ENCODE data around the gene CELA3B. TPM values are rescaled to one million over a fixed set of nuclear protein-coding genes. Genes with fewer than 3 reads are reported as not detected.
"Not testable (repeated sequence)": the region's sequence is repeated elsewhere in the genome, so short reads cannot be mapped to it uniquely, and the experiment has no call there.

Gene CELA3B
- total RNA-seq, 5 donors from 2014 or later (not counting 1 experiment from before 2014, with no cell fraction given) = 6.9 to 7.5 (median 7.3) TPM; not detected in 2

DNA sequence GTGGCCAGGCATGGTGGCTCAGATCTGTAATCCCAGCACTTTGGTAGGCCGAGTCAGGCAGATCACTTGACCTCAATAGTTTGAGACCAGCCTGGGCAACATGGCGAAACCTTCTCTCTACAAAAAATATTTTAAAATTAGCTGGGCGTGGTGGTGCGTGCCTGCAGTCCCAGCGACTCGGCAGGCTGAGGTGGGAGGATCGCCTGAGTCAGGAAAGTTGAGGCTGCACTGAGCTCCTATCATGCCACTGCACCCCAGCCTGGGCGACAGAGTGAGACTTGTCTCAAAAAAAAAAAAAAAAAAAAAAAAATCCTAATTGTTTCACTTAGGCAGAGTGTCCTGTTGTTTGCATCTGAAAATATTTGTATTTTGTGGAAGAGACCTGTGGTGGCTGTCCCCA lies 17.9 kb downstream of the CELA3B start:
- POLR2A ChIA-PET = interaction anchor here in 1 of 2 donors (0.7 kb wide), 1 partner anchor 71 kb away, joined by 6 read pairs; no protein-coding TSS in a partner anchor
- H3K27me3 ChIP-seq (replicated peaks in 1 of 2; ENCODE audit: control insufficient read depth in 2 of 2, extremely low read depth in 1 of 2, insufficient read depth in 2 of 2, low read length in 1 of 2); ATAC-seq (replicated peaks in 1 of 4); H3K27ac ChIP-seq (ENCODE audit: low read length); H3K4me3 ChIP-seq (ENCODE audit: control insufficient read depth in 1 of 2, extremely low read depth in 1 of 2, low read length in 1 of 2); H3K9me3 ChIP-seq; DNase-seq; H3K36me3 Mint-ChIP-seq; H3K27me3 Mint-ChIP-seq; H3K27ac Mint-ChIP-seq; H3K4me1 ChIP-seq (ENCODE audit: control insufficient read depth in 1 of 2, extremely low read depth in 1 of 2, insufficient read depth in 2 of 2, low read length in 2 of 2); H3K36me3 ChIP-seq (ENCODE audit: control insufficient read depth in 2 of 2, extremely low read depth in 1 of 2, insufficient read depth in 1 of 2, low read length in 1 of 2); H3K4me1 Mint-ChIP-seq; H3K9me3 Mint-ChIP-seq; H3K4me3 Mint-ChIP-seq: not testable (repeated sequence)
- CTCF ChIA-PET = interaction anchor here in 1 of 2 donors (0.7 kb wide), 1 partner anchor 186 kb away, joined by 6 read pairs; no protein-coding TSS in a partner anchor
- WGBS (ENCODE audit: insufficient coverage) = no CpG with 5 or more reads among the region's 8 CpGs

GRCh38 chr1:21996663-21996970 lies 19.8 kb downstream of the CELA3B start:
- no CpG with 5 or more reads among the region's 3 CpGs for WGBS (ENCODE audit: insufficient coverage)

GRCh38 chr1:21997891-21998623 lies 21.2 kb downstream of the CELA3B start:
- CTCF ChIA-PET = not testable (repeated sequence)

More at GRCh38 chr1:21996663-21996970, 19.8 kb downstream of the CELA3B start:
- DNase-seq; CTCF ChIA-PET; POLR2A ChIA-PET; H3K4me1 ChIP-seq (ENCODE audit: control insufficient read depth in 1 of 2, extremely low read depth in 1 of 2, insufficient read depth in 2 of 2, low read length in 2 of 2); H3K27ac Mint-ChIP-seq; H3K9me3 Mint-ChIP-seq; H3K4me3 ChIP-seq (ENCODE audit: control insufficient read depth in 1 of 2, extremely low read depth in 1 of 2, low read length in 1 of 2); H3K36me3 Mint-ChIP-seq; H3K27me3 ChIP-seq (replicated peaks in 1 of 2; ENCODE audit: control insufficient read depth in 2 of 2, extremely low read depth in 1 of 2, insufficient read depth in 2 of 2, low read length in 1 of 2); H3K4me3 Mint-ChIP-seq; ATAC-seq (replicated peaks in 1 of 4); H3K4me1 Mint-ChIP-seq; H3K36me3 ChIP-seq (ENCODE audit: control insufficient read depth in 2 of 2, extremely low read depth in 1 of 2, insufficient read depth in 1 of 2, low read length in 1 of 2); H3K27me3 Mint-ChIP-seq; H3K9me3 ChIP-seq; H3K27ac ChIP-seq (ENCODE audit: low read length): not testable (repeated sequence)

GRCh38 chr1:21998624-21999294 lies 21.9 kb downstream of the CELA3B start:
- ATAC-seq (replicated peaks in 1 of 4); H3K4me1 Mint-ChIP-seq; H3K9me3 Mint-ChIP-seq; H3K27me3 ChIP-seq (replicated peaks in 1 of 2; ENCODE audit: control insufficient read depth in 2 of 2, extremely low read depth in 1 of 2, insufficient read depth in 2 of 2, low read length in 1 of 2); H3K4me3 Mint-ChIP-seq; DNase-seq; H3K4me1 ChIP-seq (ENCODE audit: control insufficient read depth in 1 of 2, extremely low read depth in 1 of 2, insufficient read depth in 2 of 2, low read length in 2 of 2); H3K27me3 Mint-ChIP-seq; POLR2A ChIA-PET; CTCF ChIA-PET; H3K4me3 ChIP-seq (ENCODE audit: control insufficient read depth in 1 of 2, extremely low read depth in 1 of 2, low read length in 1 of 2); H3K27ac Mint-ChIP-seq; H3K36me3 Mint-ChIP-seq; H3K36me3 ChIP-seq (ENCODE audit: control insufficient read depth in 2 of 2, extremely low read depth in 1 of 2, insufficient read depth in 1 of 2, low read length in 1 of 2); H3K27ac ChIP-seq (ENCODE audit: low read length); H3K9me3 ChIP-seq: not testable (repeated sequence)
- no CpG with 5 or more reads among the region's 15 CpGs for WGBS (ENCODE audit: insufficient coverage)

More at GRCh38 chr1:21997891-21998623, 21.2 kb downstream of the CELA3B start:
- H3K9me3 ChIP-seq; H3K27me3 Mint-ChIP-seq; H3K4me3 Mint-ChIP-seq; POLR2A ChIA-PET; H3K36me3 Mint-ChIP-seq; H3K4me3 ChIP-seq (ENCODE audit: control insufficient read depth in 1 of 2, extremely low read depth in 1 of 2, low read length in 1 of 2); H3K36me3 ChIP-seq (ENCODE audit: control insufficient read depth in 2 of 2, extremely low read depth in 1 of 2, insufficient read depth in 1 of 2, low read length in 1 of 2); H3K27ac ChIP-seq (ENCODE audit: low read length); H3K4me1 ChIP-seq (ENCODE audit: control insufficient read depth in 1 of 2, extremely low read depth in 1 of 2, insufficient read depth in 2 of 2, low read length in 2 of 2); H3K4me1 Mint-ChIP-seq; DNase-seq; H3K9me3 Mint-ChIP-seq; H3K27ac Mint-ChIP-seq; ATAC-seq (replicated peaks in 1 of 4); H3K27me3 ChIP-seq (replicated peaks in 1 of 2; ENCODE audit: control insufficient read depth in 2 of 2, extremely low read depth in 1 of 2, insufficient read depth in 2 of 2, low read length in 1 of 2): not testable (repeated sequence)
- WGBS (ENCODE audit: insufficient coverage) = 75% methylated on average over 3 of the region's 9 CpGs

DNA sequence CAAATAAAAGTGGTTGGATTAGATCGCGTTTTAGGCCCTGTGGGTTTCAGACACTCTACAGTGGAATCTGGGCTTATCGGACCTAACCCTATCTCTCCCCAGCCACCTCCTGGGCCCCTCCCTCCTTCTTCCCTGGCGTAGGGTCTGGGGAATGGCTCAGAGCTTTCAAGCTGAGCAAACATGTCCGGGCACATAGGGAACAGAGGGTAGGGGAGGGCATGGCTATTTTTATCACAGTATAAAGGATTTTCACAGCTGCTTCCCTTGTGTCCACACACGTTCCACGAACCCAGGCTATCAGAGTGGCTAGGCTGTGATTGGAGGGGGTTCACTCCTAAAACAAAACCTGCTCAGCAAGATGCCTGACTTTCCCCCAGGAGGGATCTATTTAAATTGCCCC lies 22.8 kb downstream of the CELA3B start:
- DNase-seq; H3K4me1 Mint-ChIP-seq; H3K4me1 ChIP-seq (ENCODE audit: control insufficient read depth in 1 of 2, extremely low read depth in 1 of 2, insufficient read depth in 2 of 2, low read length in 2 of 2); ATAC-seq (replicated peaks in 1 of 4); H3K27ac Mint-ChIP-seq; H3K36me3 ChIP-seq (ENCODE audit: control insufficient read depth in 2 of 2, extremely low read depth in 1 of 2, insufficient read depth in 1 of 2, low read length in 1 of 2); H3K36me3 Mint-ChIP-seq; H3K27ac ChIP-seq (ENCODE audit: low read length); POLR2A ChIA-PET; H3K27me3 ChIP-seq (replicated peaks in 1 of 2; ENCODE audit: control insufficient read depth in 2 of 2, extremely low read depth in 1 of 2, insufficient read depth in 2 of 2, low read length in 1 of 2); H3K27me3 Mint-ChIP-seq; CTCF ChIA-PET; H3K9me3 Mint-ChIP-seq; H3K9me3 ChIP-seq; H3K4me3 ChIP-seq (ENCODE audit: control insufficient read depth in 1 of 2, extremely low read depth in 1 of 2, low read length in 1 of 2); H3K4me3 Mint-ChIP-seq: not testable (repeated sequence)
- WGBS (ENCODE audit: insufficient coverage) = no CpG with 5 or more reads among the region's 7 CpGs

GRCh38 chr1:22001409-22001808 lies 24.6 kb downstream of the CELA3B start, which contains the start of gene CELA3A:
CELA3A (plus strand) TSS chr1:22001657; CDS start chr1:22001675, 18 bp downstream.
- H3K27ac Mint-ChIP-seq = no peak within 1 kb of the TSS
- H3K27me3 Mint-ChIP-seq = no peaks in the 10 kb centered on the region
- POLR2A ChIA-PET = no interaction called here
- H3K9me3 ChIP-seq = no peaks in the 10 kb centered on the region
- DNase-seq = no peak
- no peaks in the 10 kb centered on the region for H3K4me1 Mint-ChIP-seq
- CTCF ChIA-PET = no interaction called here
- H3K36me3 Mint-ChIP-seq = no peaks in the 10 kb centered on the region
- 86% methylated on average over 4 of the region's 5 CpGs for WGBS (ENCODE audit: insufficient coverage)
- no peak within 1 kb of the TSS for H3K4me3 Mint-ChIP-seq
- no peak within 1 kb of the TSS for H3K27ac ChIP-seq (ENCODE audit: low read length)
- H3K36me3 ChIP-seq (ENCODE audit: control insufficient read depth in 2 of 2, extremely low read depth in 1 of 2, insufficient read depth in 1 of 2, low read length in 1 of 2) = no peaks in the 10 kb centered on the region
- no peak within 1 kb of the TSS for H3K4me3 ChIP-seq (ENCODE audit: control insufficient read depth in 1 of 2, extremely low read depth in 1 of 2, low read length in 1 of 2)
- ATAC-seq (replicated peaks in 1 of 4) = no peak
- H3K9me3 Mint-ChIP-seq = no peaks in the 10 kb centered on the region
- H3K4me1 ChIP-seq (ENCODE audit: control insufficient read depth in 1 of 2, extremely low read depth in 1 of 2, insufficient read depth in 2 of 2, low read length in 2 of 2) = no peaks in the 10 kb centered on the region
- no peaks in the 10 kb centered on the region for H3K27me3 ChIP-seq (replicated peaks in 1 of 2; ENCODE audit: control insufficient read depth in 2 of 2, extremely low read depth in 1 of 2, insufficient read depth in 2 of 2, low read length in 1 of 2)
